Stimulated activated CD8-positive, alpha-beta memory T cell treated with anti-CD3 and anti-CD28 coated beads, Interleukin-7, amount 100 ng/mL, for 24 hours (primary cell): ENCODE measurements around the gene GSTT4.
"Not testable (repeated sequence)": the region's sequence is repeated elsewhere in the genome, so short reads cannot be mapped to it uniquely, and the experiment has no call there.

Source experiments
- DNase-seq: peaks from one replicate; pipeline ENCODE4 v3.0.0-alpha.2; 2020; ENCODE audit warnings: low read depth

The GSTT4 gene

DNA sequence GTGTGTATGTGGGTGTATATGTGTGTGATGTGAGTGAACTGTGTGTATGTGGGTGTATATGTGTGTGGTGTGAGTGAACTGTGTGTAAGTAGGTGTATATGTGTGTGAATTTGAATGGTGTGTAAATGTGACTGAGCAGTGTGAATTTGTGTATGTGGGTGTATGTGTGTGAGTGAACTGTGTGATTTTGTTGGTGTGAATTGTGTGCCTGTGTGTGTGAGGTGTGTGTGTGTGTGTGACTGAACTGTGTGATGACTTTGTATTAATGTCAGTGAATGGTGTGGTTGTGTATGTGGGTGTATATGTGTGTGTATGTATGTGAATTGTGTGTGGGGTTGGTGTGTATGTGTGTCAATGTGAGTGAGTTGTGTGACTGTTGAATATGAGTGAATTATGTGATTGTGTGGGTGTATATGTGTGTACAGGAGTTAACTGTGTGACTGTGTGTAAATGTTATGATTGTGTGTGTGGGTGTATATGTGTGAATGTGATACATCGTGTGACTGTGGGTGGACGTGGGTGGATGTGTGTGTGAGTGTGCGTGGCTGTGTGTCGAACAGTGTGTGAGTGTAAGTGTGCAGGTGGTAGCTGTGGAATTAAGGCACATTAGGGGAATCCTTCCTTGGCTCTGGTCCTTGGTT is 18.6 kb downstream of the GSTT4 start:
- DNase-seq = not testable (repeated sequence)

DNA sequence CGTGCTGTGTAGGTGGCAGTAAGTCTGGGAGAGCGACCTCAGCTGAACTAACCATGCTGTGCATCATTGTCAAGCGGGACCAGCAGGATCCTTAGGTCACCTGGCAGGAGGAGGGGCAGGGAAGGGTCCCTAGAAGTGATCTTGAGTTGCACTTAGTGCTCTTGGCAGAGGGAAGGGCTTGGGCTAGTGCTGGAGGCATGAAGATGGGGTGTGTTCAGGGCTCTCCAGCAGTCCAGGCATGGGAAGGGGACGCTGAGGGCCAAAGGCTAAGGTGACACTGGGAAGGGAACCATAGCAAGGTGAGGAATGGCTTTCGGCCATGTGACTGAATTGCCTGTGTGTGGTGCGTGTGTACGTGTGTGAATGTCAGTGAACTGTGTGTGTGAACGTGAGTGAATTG is 19.2 kb downstream of the GSTT4 start:
- not testable (repeated sequence) for DNase-seq

DNA sequence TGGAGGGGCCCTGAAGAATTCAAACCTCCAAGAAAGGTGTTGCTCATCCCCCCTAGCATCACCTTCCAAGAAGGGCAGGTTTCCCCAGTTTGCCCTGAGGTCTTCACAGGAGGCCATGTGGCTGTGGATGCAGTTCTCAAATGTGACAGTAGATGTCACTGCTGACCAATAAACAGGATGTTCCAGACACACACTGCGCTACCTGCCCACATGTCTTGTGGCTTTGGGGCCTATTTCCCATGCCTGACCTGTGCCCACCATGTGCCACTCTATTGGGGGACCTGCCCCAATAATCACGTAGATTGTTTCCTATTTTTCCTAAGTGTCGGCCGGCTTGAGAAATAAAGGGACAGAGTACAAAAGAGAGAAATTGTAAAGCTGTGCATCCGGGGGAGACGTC is 20.8 kb downstream of the GSTT4 start:
- DNase-seq = no peak

DNA sequence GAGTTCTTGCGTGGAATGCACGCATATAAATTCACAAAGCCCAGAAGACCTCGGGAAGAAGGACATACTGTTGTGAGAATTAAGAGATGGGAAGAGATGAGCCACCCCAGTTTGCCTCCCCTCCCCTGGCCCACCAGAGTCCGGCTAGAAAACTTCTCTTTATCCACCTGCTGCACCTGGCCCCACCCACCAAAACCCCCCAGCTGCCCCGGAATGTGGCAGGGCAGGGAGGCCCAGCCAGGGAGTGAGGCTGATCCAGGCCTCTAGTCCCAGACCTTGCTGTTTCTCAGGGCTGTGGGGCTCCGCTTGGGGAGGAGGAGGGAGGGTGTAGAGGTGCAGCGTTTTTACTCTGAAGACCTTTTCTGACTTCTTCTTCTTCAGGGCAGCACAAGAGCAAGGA is 24.7 kb downstream of the GSTT4 start:
- DNase-seq = not testable (repeated sequence)

GRCh38 chr22:23979557-23980240 is 25.6 kb downstream of the GSTT4 start, which contains the start of gene GSTT2:
Gene GSTT2, plus strand, starts transcription at chr22:23980134.
- DNase-seq = not testable (repeated sequence)

GRCh38 chr22:23977304-23977703 is 27.9 kb downstream of the GSTT4 start:
- not testable (repeated sequence) for DNase-seq

DNA sequence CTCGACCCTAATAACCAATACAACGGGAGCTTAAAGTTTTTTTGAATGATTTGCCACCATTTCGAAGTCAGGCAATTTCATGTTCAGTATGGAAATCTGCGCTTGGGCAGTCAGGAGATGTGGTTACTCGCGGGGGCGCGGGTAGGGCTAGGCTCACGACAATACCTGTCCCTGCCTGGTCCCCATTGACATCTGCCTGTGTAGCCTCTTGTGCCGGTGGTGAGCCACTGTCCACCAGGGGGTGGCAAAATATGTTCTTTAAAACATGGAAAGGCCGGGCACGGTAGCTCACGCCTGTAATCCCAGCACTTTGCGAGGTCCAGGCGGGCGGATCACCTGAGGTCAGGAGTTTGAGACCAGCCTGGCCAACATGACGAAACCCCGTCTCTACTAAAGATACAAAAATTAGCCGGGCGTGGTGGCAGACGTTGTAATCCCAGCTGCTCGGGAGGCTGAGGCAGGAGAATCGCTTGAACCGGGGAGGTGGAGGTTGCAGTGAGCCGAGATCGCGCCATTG is 30.4 kb downstream of the GSTT4 start:
- DNase-seq = not testable (repeated sequence)

GRCh38 chr22:23974345-23974744 is 30.9 kb downstream of the GSTT4 start, which contains the start of gene DDT:
Gene DDT, minus strand, starts transcription at chr22:23974441. Its CDS starts 27 bp downstream, at chr22:23974414.
- DNase-seq = not testable (repeated sequence)

DNA sequence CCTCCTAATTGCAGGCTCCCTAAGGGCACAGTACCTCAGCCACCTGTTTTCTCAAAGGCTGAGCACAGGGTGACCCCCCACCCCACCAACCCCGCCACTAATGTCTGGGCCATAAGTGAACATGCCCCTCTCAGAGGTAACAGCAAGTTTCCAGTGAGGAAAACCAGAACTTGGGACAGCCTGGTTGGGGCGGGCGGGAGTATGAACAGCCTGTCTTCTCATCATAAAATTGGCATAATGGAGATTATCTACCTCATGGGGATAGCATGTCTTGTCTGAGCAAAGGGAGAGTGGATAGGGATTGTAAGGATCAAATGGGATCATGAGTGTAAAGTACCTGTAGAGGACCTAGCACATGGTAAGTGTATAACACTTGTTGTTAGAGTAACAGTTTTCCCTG is 33.3 kb downstream of the GSTT4 start:
- not testable (repeated sequence) for DNase-seq

DNA sequence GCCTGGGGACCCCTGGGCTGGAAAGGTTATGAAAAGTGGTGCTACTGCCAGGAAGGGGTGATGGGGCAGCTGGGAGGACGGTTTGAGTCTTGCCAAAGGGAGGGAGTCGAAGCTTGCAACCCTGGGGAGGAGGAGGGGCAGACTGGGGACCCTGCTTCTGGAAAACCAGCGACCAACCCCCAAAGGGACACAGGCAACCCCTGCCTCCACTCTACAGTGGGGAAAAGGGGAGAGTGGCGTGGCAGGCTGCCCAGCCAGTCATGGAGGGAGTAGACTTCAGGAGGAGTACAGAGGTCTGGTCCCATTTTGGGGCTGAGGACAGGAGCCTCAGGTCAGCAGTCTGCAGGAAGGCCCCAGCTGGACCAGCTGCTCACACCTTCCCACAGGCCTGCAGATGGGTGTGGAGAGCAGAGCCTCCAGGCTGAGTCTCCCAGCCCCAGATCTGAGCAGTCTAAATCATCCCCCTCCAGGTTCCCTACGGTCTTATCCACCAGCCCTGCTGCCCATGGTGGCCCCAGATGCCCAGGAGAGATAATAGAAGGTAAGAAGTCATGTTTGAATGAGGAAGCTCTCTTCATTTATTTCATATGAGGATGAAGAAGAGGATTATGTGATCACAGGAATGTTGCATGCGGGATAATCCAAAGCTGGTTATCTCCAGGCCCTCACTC is 34.3 kb downstream of the GSTT4 start:
- DNase-seq = no peak

- DNase-seq = no peak
These were observed 35.0 kb downstream of the GSTT4 start for GRCh38 chr22:23970201-23970641.

GRCh38 chr22:23969071-23969470 is 36.2 kb downstream of the GSTT4 start:
- DNase-seq = no peak

DNA sequence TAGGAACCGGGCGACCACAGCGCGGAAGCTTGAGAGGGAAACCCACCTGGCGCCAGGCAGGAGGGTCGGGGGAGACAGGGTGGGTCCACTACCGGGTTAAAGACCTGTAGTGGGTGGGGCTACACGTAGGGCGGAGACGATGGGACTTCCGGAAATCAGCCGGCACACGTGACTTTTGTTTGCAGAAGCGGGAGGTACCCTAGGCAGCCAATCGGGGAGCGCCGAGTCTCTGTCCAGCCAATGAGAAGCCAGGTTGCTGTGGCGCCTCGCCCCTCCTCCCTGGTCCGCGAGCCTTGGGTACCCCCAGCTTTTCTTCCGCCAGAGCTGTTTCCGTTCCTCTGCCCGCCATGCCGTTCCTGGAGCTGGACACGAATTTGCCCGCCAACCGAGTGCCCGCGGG is 38.7 kb downstream of the GSTT4 start, which contains the start of gene DDTL:
DDTL (plus strand) TSS at position 321 of the 400 bp plus-strand sequence; CDS start at position 348, 27 bp downstream.
- not testable (repeated sequence) for DNase-seq

DNA sequence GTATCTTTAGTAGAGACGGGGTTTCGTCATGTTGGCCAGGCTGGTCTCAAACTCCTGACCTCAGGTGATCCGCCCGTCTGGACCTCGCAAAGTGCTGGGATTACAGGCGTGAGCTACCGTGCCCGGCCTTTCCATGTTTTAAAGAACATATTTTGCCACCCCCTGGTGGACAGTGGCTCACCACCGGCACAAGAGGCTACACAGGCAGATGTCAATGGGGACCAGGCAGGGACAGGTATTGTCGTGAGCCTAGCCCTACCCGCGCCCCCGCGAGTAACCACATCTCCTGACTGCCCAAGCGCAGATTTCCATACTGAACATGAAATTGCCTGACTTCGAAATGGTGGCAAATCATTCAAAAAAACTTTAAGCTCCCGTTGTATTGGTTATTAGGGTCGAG is 39.2 kb downstream of the GSTT4 start:
- DNase-seq = not testable (repeated sequence)

- DNase-seq = not testable (repeated sequence)
These were observed 44.0 kb downstream of the GSTT4 start, which contains the start of gene GSTT2B for GRCh38 chr22:23961084-23961771. Gene GSTT2B, minus strand, starts transcription at chr22:23961195. Its CDS starts 64 bp downstream, at chr22:23961131.

- DNase-seq = peak; percentile 70
These were observed 48.9 kb downstream of the GSTT4 start for GRCh38 chr22:23956301-23956900.

DNA sequence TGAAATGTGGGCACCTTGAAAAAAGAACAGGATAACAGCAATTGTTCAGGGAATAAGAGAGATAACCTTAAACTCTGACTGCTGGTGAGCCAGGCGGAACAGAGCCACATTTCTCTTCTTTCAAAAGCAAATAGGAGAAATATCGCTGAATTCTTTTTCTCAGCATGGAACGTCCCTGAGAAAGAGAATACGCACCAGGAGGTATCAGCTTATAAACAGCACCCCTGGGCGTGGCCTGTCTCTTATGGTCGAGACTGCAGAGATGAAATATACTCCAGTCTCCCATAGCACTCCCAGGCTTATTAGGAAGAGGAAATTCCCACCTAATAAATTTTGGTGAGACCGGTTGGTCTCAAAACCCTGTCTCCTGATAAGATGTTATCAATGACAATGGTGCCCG is 49.4 kb downstream of the GSTT4 start:
- DNase-seq = not testable (repeated sequence)

- DNase-seq = not testable (repeated sequence)
These were observed 50.3 kb downstream of the GSTT4 start for GRCh38 chr22:23954991-23955305.

DNA sequence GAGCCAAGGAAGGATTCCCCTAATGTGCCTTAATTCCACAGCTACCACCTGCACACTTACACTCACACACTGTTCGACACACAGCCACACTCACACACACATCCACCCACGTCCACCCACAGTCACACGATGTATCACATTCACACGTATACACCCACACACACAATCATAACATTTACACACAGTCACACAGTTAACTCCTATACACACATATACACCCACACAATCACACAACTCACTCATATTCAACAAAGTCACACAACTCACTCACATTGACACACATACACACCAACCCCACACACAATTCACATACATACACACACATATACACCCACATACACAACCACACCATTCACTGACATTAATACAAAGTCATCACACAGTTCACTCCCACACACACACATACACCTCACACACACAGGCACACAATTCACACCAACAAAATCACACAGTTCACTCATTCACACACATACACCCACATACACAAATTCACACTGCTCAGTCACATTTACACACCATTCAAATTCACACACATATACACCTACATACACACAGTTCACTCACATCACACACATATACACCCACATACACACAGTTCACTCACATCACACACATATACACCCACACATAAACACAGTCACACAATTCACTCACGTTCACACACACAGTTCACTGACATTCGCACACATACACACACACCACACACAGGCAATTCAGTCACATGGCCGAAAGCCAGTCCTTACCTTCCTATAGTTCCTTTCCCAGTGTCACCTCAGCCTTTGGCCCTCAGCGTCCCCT is 50.9 kb downstream of the GSTT4 start:
- not testable (repeated sequence) for DNase-seq

GRCh38 chr22:23953485-23953884 is 51.8 kb downstream of the GSTT4 start:
- DNase-seq = not testable (repeated sequence)
